ENCODE data around the gene PSMD3.

PSMD3 gene

DNA sequence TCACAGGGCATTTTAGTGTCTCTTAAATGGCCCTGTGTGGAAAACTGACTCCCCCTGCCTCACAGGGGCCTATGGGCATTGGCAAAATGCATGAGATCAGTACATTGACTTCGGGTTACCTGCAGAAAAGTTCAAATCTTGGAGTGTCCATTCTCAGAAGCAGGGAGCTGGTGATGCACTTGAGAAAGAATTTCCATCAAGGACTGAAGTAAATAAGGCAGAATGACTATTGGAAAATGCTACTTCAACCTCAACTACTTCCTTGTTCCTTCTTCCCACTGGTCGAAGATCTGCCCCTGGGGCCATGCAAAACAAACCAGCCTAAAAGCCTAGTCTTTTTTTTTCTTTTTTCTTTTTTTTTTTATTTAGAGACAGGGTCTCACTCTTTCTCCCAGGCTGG lies 31.6 kb upstream of the PSMD3 start:
- Histone ChIP-seq H3K9me3 (ENCODE audit: low read length) (peaks cover under 1% of the 10 kb centered on the region), H3K4me3 (ENCODE audit: low read length) (no peak overlapping the region), H3K27me3 (ENCODE audit: insufficient read depth, low read length) (peaks cover 14% of the 10 kb centered on the region), H3K4me1 (ENCODE audit: insufficient read depth, low read length) (peaks cover 5% of the 10 kb centered on the region), H2AFZ (ENCODE audit: low read depth, low read length) (no peak overlapping the region), H3K36me3 (ENCODE audit: insufficient read depth, low read length) (no peaks in the 10 kb centered on the region)

DNA sequence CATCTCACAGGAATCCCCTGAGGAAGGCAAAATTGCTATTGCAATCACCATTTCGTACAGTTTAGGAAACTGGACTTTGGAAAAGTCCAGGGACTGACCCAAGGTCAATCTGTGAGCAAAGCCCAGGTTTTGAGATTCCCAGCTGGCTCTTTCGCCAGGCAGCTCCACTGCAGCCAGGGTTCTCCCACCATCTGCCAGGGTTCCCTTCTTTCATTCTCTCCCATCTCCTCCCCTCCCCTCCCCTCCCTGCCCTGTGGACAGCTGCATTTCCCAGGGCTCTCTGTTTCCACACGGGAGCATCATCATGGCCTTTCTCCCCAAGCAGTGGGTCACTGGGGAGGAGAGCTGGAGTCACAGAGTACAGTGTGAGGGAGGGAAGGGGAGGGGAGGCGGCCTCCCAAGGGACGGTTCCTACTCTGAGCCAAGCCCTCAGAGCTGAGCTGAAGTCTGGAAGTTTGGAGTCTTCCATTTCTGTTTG lies 29.7 kb upstream of the PSMD3 start:
- Histone ChIP-seq H3K9me3 (ENCODE audit: low read length) (no peaks in the 10 kb centered on the region), H3K27me3 (ENCODE audit: insufficient read depth, low read length) (peaks cover 10% of the 10 kb centered on the region), H3K4me3 (ENCODE audit: low read length) (no peak overlapping the region), H3K4me1 (ENCODE audit: insufficient read depth, low read length) (peaks cover 5% of the 10 kb centered on the region), H2AFZ (ENCODE audit: low read depth, low read length) (no peak overlapping the region), H3K36me3 (ENCODE audit: insufficient read depth, low read length) (no peaks in the 10 kb centered on the region)

DNA sequence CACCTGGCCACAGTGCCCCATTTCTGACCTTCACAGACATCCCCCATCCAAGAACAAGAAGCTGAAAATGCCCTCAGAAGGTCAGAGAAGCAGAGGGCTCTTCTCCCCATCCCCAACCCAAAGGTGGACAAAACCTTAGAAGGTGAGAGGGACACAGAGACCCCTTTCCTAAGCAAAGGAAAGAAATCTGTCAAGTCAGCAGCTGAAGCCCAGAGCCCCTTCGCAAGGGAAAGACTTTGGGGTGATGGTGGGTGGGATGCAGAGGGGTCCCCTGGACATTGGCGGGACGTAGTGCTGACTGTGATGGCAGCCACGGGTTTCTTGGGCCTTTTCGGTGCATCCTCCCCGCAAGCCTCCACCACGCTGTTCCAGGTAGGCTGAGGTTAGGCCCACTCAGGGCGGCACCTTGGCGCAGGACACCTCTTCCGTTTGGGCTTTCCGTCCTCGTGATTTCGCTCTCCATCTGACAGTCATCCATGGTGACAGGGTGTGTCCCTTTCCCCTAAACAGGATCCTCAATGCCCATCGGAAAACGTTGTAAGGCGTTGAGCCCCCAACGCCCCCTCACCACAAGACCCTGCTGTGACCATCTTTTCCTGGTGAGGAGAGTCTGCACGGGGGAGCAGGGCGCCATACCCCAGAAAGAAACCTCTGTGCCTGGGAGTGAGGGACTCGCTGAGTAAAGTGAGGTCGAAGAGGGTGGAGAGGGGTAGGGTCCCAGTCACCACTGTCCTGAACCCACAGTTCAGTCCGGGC lies 28.5 kb upstream of the PSMD3 start:
- Histone ChIP-seq H2AFZ (ENCODE audit: low read depth, low read length) (no peak overlapping the region), H3K36me3 (ENCODE audit: insufficient read depth, low read length) (no peaks in the 10 kb centered on the region), H3K4me1 (ENCODE audit: insufficient read depth, low read length) (peaks cover 5% of the 10 kb centered on the region), H3K4me3 (ENCODE audit: low read length) (peak overlapping the region; percentile 34), H3K9me3 (ENCODE audit: low read length) (no peaks in the 10 kb centered on the region), H3K27me3 (ENCODE audit: insufficient read depth, low read length) (no peaks in the 10 kb centered on the region)

DNA sequence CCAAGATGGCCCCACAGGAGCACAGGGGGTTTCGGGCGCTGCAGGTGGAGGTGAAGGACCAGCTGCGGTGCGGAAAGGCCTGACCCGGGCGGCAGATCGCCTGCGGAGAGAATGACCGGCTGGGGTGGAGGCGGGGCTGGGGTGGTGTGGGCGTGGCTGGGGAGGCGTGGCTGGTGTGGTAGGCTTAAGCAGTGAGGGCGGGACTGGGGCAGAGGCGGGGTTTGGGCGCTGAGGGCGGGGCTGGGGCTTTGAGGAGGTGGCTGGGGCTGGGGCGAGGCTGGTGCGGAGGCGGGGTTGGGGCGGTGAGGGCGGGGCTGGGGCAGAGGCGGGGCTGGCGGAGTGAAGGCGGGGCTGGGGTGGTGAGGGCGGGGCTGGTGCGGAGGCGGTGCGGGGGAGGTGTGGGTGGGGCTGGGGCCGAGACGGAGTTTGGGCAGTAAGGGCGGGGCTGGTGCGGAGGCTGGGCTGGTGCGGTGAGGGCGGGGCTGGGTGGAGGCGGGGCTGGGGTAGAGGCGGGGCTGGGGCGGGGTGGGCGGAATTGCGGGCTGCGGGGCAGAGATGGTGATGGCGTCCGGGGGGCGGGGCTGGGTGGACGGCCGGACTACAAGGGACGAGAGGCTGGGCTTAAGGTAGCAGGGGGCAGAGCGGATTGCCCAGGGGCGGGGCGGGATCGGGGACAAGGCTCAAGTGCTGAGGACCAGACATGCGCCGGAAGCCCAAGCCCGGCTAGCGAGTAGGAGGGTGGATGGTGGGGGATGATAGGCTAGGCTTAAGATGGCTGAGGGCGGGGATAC lies 27.7 kb upstream of the PSMD3 start:
- H2AFZ ChIP-seq (ENCODE audit: low read depth, low read length): peak overlapping the region; percentile 51
- H3K36me3 ChIP-seq (ENCODE audit: insufficient read depth, low read length): no peaks in the 10 kb centered on the region
- peaks cover 5% of the 10 kb centered on the region for H3K4me1 ChIP-seq (ENCODE audit: insufficient read depth, low read length)
- H3K27me3 ChIP-seq (ENCODE audit: insufficient read depth, low read length): no peaks in the 10 kb centered on the region
- H3K9me3 ChIP-seq (ENCODE audit: low read length): no peaks in the 10 kb centered on the region
- H3K4me3 ChIP-seq (ENCODE audit: low read length): peak overlapping the region; percentile 44

DNA sequence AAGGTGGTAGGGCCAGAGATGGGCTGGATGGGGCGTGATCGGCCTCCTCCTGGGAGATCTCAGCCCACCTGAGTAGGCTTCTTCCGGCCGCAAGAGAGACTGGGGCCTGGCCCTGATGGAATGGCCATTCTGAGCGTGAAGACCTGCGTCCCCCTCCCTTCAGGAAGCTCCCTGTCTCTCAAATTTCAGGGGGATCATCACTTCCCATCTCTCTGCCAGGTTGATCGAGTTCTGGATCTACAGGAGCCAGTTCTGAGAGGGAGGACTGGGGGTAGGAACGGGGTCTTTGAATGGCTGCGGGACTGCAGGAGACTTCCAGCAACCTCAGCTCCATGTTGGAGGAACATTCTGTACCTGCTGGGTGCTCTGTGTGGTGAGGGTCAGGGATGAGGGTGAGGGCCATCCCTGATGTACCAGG lies 27.1 kb upstream of the PSMD3 start:
- Histone ChIP-seq H2AFZ (ENCODE audit: low read depth, low read length) (peak overlapping the region; percentile 51), H3K36me3 (ENCODE audit: insufficient read depth, low read length) (no peaks in the 10 kb centered on the region), H3K9me3 (ENCODE audit: low read length) (no peaks in the 10 kb centered on the region), H3K4me3 (ENCODE audit: low read length) (peak overlapping the region; percentile 44), H3K27me3 (ENCODE audit: insufficient read depth, low read length) (no peaks in the 10 kb centered on the region), H3K4me1 (ENCODE audit: insufficient read depth, low read length) (peaks cover 5% of the 10 kb centered on the region)

DNA sequence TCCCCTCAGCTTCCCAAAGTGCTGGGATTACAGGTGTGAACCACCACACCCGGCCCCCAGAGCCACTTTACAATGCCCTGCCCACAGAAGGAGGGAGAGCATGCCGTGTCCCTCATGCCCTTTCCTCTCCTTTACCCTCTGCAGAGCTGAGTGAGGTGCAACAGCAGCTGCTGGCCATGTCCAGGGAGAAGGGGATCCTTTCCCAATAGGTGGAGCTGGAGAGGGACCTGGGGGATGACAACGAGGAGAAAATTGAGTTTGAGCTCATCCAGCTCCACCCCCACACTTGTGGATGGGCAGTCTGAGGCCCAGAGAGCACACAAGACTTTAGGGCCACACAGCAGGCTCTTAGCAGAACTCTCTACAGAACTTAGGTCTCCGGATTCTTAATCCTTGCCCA lies 25.7 kb upstream of the PSMD3 start:
- no peak overlapping the region for H2AFZ ChIP-seq (ENCODE audit: low read depth, low read length)
- H3K4me3 ChIP-seq (ENCODE audit: low read length): no peak overlapping the region
- H3K4me1 ChIP-seq (ENCODE audit: insufficient read depth, low read length): peaks cover 5% of the 10 kb centered on the region
- H3K36me3 ChIP-seq (ENCODE audit: insufficient read depth, low read length): no peaks in the 10 kb centered on the region
- no peaks in the 10 kb centered on the region for H3K27me3 ChIP-seq (ENCODE audit: insufficient read depth, low read length)
- H3K9me3 ChIP-seq (ENCODE audit: low read length): no peaks in the 10 kb centered on the region

DNA sequence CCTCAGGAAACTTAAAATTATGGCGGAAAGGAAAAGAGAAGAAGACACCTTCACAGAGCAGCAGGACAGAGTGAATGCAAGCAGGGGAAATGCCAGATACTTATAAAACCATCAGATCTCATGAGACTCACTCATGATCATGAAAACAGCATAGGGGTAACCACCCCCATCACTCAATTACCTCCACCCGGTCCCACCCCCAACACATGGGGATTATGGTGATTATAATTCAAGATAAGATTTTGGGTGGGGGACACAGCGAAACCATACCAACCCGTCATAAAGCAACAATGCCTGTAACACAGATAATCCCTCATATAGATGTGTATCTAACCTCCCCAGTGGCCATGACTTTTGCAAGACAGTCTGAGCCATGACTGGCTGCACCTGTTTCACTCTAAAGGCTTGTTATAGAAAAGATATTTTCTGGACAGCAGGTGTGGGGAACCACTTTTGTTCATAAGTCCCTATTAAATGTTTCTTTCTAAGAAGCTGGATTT lies 24.8 kb upstream of the PSMD3 start:
- Histone ChIP-seq H3K9me3 (ENCODE audit: low read length) (no peaks in the 10 kb centered on the region), H3K36me3 (ENCODE audit: insufficient read depth, low read length) (no peaks in the 10 kb centered on the region), H3K27me3 (ENCODE audit: insufficient read depth, low read length) (peaks cover 2% of the 10 kb centered on the region), H2AFZ (ENCODE audit: low read depth, low read length) (no peak overlapping the region), H3K4me1 (ENCODE audit: insufficient read depth, low read length) (peaks cover 5% of the 10 kb centered on the region), H3K4me3 (ENCODE audit: low read length) (no peak overlapping the region)

DNA sequence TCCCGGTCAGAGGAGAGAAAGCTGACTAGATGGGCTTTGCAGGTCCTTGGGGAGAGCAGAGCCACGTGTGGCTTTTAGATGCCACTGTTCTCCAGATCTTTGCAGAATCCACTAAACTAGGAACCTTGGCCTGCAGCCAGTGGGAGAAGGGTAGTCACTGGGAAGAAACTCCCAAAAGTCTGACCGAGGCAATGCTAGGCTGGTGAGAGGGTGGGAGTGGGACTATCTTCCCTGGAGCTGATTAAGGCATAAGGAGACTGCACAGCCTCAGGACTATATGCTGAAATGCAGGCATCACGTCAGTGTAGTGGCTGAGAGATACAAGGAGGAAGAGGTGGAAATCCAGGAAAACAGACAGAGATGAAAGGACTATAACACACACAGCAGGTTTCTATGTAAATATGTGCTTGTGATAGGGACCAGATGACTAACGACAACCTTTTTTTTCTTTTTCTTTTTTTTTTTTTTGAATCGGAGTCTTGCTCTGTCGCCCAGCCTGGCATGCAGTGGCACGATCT lies 20.0 kb upstream of the PSMD3 start:
- H3K9me3 ChIP-seq (ENCODE audit: low read length): no peaks in the 10 kb centered on the region

DNA sequence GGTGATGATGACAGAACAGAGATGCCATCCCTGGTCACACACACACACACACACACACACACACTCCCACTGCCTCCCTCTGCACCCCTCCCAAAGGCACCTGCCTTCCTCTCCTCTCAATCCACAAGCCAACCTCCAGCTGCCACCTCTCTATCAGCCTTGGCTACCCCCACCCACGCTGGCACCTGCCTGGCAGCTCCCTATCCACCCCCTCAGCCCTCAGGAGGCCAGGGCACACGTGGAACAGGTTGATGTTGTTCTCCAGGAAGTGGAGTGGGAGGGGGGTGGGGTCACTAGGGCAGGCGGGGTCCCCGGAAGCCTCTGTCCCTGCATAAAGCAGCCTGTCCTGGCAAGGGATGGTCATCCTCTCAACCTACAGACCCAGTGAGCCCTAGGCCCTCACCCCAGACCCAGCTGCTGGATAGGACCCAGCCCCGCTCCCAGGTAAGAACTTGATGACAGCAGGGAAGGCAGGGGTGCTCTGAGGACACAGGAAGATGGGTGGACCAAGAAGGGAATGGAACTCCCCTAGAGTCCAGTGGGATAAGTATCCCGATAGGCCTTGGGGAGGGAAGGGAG lies 17.9 kb upstream of the PSMD3 start, which contains the start of gene GSDMA:
GSDMA (plus strand) TSS at position 363 of the 579 bp plus-strand sequence. CDS start 2,684 bp downstream, outside the sequence.
- Histone ChIP-seq H3K27me3 (ENCODE audit: insufficient read depth, low read length) (peaks cover 12% of the 10 kb centered on the region), H3K36me3 (ENCODE audit: insufficient read depth, low read length) (no peaks in the 10 kb centered on the region)

More for the DNA sequence above, 20.0 kb upstream of the PSMD3 start:
- no peaks in the 10 kb centered on the region for H3K4me1 ChIP-seq (ENCODE audit: insufficient read depth, low read length)
- no peak overlapping the region for H3K4me3 ChIP-seq (ENCODE audit: low read length)
- H2AFZ ChIP-seq (ENCODE audit: low read depth, low read length): no peak overlapping the region
- peaks cover 6% of the 10 kb centered on the region for H3K27me3 ChIP-seq (ENCODE audit: insufficient read depth, low read length)
- H3K36me3 ChIP-seq (ENCODE audit: insufficient read depth, low read length): no peaks in the 10 kb centered on the region

DNA sequence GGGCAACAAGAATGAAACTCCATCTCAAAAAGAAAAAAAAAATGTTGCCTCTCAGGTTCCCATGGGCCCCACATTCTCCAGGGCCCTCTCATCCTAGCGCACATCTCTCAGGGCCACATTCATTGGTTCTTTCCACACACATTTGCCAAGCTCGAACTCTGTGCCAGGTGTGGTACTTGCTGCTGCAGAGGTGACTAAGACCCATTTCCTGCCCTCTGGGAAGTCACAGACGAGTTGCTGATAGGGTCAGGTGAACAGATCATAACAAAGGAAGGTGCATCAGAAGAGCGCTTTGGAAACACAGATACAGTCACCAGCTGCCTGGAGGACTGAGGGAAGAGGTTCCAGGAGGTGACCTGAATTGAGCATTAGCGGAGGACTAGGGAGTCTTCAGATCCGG lies 16.8 kb upstream of the PSMD3 start:
- Histone ChIP-seq H3K9me3 (ENCODE audit: low read length) (peaks cover 2% of the 10 kb centered on the region), H3K4me3 (ENCODE audit: low read length) (no peak overlapping the region), H3K4me1 (ENCODE audit: insufficient read depth, low read length) (no peaks in the 10 kb centered on the region), H3K27me3 (ENCODE audit: insufficient read depth, low read length) (peaks cover 16% of the 10 kb centered on the region), H3K36me3 (ENCODE audit: insufficient read depth, low read length) (no peaks in the 10 kb centered on the region), H2AFZ (ENCODE audit: low read depth, low read length) (no peak overlapping the region)

More for the DNA sequence above, 17.9 kb upstream of the PSMD3 start, which contains the start of gene GSDMA:
- H3K4me3 ChIP-seq (ENCODE audit: low read length): no peak within 1 kb of the TSS
- H3K4me1 ChIP-seq (ENCODE audit: insufficient read depth, low read length): no peaks in the 10 kb centered on the region
- H2AFZ ChIP-seq (ENCODE audit: low read depth, low read length): no peak within 1 kb of the TSS
- H3K9me3 ChIP-seq (ENCODE audit: low read length): no peaks in the 10 kb centered on the region

DNA sequence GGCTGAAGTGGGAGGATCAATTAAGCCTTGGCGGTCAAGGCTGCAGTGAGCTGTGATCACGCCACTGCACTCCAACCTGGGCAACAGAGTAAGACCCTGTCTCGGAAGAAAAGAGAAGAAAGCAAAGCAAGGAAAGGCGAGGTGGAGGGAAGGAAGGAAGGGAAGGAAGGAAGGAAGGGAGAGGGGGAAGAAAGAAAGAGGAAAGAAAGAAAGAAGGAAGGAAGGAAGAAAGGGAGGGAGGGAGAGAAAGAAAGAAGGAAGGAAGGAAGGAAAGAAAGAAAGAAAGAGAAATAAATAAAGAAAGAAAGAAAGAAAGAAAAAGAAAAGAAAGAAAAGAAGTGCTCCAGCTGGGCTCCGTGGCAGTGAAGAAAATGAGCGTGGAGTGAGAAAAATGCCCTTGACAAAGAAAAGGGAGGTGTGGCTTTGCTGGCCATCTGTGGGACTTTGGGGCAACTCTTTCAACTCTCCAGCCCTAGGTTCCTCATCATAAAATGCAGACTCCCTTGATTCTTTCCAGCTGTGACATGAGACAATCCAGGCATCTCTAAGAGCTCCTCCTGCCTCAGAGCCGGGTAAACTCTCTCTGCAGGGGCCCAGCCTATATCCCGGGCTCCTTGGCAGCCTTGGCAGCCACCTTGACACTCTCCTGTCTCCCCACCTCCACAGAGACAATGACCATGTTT lies 15.4 kb upstream of the PSMD3 start:
- Histone ChIP-seq H3K4me1 (ENCODE audit: insufficient read depth, low read length) (no peaks in the 10 kb centered on the region), H3K4me3 (ENCODE audit: low read length) (no peak overlapping the region), H3K9me3 (ENCODE audit: low read length) (peaks cover 2% of the 10 kb centered on the region), H3K36me3 (ENCODE audit: insufficient read depth, low read length) (no peaks in the 10 kb centered on the region), H2AFZ (ENCODE audit: low read depth, low read length) (no peak overlapping the region), H3K27me3 (ENCODE audit: insufficient read depth, low read length) (peaks cover 24% of the 10 kb centered on the region)

DNA sequence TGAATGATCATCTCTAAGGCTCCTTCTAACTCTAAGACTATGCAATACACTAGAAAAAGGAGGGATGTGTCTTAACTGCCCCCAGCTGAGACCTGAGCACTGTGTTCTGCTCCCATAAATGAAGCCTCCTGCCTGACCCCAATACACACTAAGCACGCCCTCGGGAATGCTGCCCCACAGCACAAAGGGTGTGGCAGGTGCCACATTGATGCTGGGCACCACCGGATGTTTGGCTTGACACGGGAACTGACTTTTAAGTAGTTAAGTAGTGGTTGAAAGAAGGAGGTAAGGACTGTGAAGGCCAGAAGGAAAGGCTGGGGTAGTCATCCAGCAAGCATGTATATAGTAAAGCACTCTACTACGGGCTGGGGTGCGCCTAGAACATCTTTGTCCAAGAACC lies 13.8 kb upstream of the PSMD3 start:
- Histone ChIP-seq H2AFZ (ENCODE audit: low read depth, low read length) (no peak overlapping the region), H3K36me3 (ENCODE audit: insufficient read depth, low read length) (no peaks in the 10 kb centered on the region), H3K27me3 (ENCODE audit: insufficient read depth, low read length) (peaks cover 37% of the 10 kb centered on the region), H3K4me3 (ENCODE audit: low read length) (no peak overlapping the region), H3K4me1 (ENCODE audit: insufficient read depth, low read length) (no peaks in the 10 kb centered on the region), H3K9me3 (ENCODE audit: low read length) (peaks cover 2% of the 10 kb centered on the region)
